A204.1 (cell line): ENCODE results near the gene CMPK1.
"Not testable (repeated sequence)": the region's sequence is repeated elsewhere in the genome, so short reads cannot be mapped to it uniquely, and the experiment has no call there.

Experiments used
- FAIRE-seq: peaks from 2 replicates; lab custom pipeline; 2012; peaks lifted over from hg19 to GRCh38; lab: Jason Lieb, UNC

The CMPK1 gene, protein sequence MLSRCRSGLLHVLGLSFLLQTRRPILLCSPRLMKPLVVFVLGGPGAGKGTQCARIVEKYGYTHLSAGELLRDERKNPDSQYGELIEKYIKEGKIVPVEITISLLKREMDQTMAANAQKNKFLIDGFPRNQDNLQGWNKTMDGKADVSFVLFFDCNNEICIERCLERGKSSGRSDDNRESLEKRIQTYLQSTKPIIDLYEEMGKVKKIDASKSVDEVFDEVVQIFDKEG

GRCh38 chr1:47333578-47333921, at the start of gene CMPK1:
CMPK1 (plus strand) TSS chr1:47333790; CDS start chr1:47333946, 156 bp downstream.
- no peak for FAIRE-seq

GRCh38 chr1:47288116-47288515, 45.5 kb upstream of the CMPK1 start:
- FAIRE-seq = not testable (repeated sequence)

GRCh38 chr1:47294863-47295262, 38.7 kb upstream of the CMPK1 start:
- not testable (repeated sequence) for FAIRE-seq

DNA sequence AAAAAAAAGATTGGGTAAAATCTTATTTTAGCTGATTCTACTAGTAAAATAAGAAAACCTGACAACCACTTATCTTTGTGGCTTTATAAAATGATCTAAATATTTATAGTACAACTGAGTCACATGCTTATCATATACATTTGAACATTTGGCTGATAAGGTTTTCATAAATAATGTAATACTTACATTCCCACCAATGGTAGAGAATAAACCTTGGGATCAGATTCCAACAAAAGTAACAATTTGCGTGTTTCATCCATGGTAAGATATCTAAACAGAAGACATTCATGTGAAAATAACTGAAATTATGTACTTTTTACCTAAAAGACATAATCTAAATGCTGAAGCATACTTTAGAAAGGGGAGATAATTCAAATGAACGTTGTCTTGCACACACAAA, 38.0 kb upstream of the CMPK1 start:
- FAIRE-seq = no peak

DNA sequence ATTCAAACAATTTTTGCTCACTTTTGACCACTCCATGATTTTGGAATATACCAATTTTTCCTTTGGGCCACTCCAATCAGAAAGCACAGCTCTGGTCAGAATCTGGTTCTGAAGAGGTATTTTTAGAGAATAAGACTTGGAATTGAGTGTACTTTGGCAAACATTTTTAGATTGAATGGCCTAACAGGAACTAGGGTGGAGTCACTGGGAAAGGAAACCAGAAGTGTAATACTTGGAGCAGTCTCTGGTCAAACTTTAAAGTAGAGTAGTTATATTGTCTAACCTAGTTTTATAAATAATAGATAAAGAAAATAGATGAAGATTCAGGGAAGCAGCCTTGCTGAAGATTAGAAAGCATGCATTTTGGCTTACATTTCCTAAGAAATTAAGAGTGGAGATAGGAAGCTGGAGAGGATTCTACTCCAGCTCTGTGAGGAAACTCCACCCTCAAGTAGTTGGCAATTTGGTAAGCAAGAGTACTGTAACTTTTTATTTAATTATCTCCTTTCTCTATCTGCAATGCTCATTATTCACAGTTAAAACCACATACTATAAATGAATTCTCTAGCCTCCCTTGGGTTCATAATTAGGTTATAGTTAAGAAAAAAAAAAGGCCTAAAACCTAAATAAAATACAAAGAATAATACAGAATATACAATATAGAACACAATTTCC, 35.4 kb upstream of the CMPK1 start:
- FAIRE-seq = no peak

DNA sequence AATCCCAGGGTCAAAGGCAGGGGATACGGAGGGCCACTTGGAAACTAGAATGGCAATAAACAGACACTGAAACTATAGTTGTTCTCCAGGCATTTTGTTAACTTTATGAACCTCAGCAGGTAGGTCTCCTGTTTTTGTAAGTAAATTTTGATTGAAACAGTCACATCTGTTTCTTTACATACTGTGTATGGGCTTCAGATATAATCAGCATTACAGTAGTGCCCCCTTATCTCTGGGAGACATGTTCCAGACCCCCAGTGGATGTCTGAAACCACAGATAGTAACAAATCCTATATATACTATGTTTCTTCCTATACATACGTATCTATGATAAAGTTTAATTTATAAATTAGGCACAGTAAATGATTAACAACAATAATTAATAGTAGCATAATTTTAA, 31.1 kb upstream of the CMPK1 start:
- no peak for FAIRE-seq

GRCh38 chr1:47309427-47309826, 24.2 kb upstream of the CMPK1 start:
- FAIRE-seq = no peak

GRCh38 chr1:47313915-47314664, 19.5 kb upstream of the CMPK1 start, which contains the start of gene STIL:
STIL (minus strand) TSS chr1:47314147; CDS start chr1:47310319, 3,828 bp downstream.
- FAIRE-seq = peak; percentile 99

DNA sequence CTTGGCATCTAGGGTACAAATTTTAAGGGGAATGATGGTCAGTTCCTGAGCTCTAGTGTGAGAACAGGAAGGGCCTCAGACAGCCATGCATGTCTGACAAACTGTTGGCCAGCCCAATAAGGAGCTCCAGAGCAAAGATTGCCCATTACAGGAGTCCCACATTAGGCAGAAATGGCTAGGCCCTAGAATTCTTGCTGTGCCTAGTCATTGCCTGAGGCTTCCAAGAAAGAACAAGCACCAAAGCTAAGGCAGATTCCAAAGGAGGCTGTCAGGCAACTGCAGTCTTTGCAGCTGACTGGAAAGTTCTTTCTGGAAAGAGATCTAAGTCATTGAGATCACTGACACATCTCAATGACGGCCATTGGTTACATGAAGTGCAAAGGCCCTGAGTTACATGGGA, 15.7 kb upstream of the CMPK1 start:
- no peak for FAIRE-seq

- FAIRE-seq = not testable (repeated sequence)
Observed at GRCh38 chr1:47319968-47320367, 13.6 kb upstream of the CMPK1 start.

- no peak for FAIRE-seq
Observed at GRCh38 chr1:47323599-47324031, 10.0 kb upstream of the CMPK1 start.

DNA sequence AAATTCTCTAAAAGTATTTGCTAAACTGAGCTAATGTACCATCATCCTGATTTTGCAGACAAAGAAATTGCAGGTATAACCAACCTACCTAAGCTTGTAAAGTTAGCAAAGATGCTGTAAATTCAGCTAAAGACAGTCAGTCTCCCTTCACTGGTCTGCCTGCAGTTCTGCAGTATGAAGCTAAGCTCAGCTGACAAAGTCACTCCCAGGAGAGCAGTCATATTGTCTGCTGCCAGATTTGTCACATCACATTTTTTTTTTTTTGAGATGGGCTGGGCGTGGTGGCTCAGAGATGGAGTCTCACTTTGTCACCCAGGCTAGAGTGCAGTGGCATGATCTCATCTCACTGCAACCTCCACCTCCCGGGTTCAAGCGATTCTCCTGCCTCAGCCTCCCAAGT, 8.9 kb upstream of the CMPK1 start:
- FAIRE-seq = no peak

DNA sequence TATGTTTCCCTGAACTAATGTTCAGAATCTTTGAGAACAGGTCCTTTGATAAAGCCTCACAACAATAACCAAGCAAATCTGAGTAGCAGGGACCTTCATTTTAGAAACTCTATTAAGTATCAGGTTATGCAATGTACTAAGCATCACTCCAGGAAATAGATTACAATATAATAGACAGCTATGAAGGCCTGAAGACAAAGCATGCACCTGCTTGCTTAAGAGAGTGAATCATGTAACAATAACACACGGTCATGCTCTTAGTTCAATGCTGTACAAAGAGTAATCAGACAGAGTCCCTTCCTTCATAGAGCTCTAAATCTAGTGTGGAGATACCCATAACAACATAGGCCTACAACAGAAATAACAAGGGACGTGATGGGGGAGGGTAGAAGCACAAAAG, 8.1 kb upstream of the CMPK1 start:
- no peak for FAIRE-seq

GRCh38 chr1:47326271-47326670, 7.3 kb upstream of the CMPK1 start:
- FAIRE-seq = no peak

DNA sequence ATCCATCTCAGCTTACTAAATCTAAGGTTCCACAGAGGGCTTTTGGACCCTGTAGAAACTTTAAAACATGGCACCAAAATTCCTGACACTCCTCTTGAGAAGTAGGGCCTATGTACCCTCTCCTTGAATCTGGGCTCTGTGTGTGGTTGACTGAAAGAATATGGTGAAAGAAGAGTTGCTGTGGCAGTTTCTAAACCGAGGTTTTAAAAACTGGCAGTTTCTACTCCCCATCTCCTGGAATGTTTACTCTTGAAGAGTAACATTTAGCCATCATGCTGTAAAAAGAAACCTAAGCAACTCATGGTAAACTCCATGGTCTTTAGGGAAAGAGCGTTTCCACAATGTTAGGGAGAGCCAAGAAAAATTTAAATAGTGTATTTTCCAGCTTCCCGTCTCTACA, 4.6 kb upstream of the CMPK1 start:
- no peak for FAIRE-seq

GRCh38 chr1:47330212-47330611, 3.4 kb upstream of the CMPK1 start:
- no peak for FAIRE-seq

DNA sequence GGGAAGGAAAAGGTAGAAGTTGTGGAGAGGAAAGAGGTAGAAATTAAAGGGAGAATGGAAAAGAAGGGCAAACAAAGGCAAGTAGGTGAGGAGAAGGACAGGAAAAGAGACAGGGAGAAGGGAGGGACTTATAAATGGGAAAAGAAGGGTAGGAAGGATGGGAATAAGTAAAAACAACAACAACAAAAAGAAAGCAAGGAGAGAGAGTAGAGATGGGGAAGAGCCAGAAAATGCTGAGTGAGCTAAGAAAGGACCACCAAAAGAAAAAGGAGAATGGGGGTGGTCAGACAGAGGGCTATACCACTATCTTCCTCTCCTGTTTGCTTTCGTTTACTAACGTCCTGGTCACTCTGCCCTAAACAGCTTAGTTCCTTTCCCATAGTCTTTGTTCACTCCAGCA, 1.7 kb upstream of the CMPK1 start:
- no peak for FAIRE-seq

DNA sequence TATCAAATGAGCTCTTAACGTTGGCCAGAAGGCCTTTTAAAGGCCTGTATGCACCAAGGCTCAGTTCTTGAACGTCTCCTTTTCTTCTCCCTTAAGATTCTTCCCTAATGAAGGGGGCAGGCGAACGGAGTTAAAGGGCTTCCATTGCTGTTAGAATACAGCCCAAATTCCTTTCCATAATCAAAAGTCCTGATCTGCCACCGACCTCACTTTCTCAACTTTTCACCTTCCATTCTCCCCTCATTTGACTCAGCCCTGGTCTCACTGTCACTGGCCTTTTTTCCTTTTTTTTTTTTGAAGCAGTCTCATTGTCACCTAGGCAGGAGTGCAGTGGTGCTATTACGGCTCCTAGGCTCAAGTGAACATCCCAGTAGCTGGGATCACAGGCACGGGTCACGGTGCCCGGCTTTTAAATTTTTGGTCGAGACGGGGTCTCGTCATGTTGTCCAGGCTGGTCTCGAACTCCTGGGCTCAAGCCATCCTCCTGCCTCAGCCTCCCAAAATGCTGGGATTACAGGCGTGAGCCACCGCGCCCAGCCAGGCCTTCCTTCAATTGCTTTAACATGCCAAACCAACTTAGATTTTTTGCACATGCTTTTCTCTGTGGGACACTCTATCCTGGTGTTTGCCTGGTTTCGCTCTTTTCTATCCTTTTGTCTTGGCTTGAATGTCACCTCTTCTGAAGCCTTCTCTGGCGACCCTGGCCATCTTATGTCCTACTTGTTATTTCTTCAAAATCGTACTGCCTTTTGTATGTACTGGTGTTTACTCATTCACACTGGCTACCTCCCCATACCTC, 612 bp upstream of the CMPK1 start:
- no peak for FAIRE-seq

DNA sequence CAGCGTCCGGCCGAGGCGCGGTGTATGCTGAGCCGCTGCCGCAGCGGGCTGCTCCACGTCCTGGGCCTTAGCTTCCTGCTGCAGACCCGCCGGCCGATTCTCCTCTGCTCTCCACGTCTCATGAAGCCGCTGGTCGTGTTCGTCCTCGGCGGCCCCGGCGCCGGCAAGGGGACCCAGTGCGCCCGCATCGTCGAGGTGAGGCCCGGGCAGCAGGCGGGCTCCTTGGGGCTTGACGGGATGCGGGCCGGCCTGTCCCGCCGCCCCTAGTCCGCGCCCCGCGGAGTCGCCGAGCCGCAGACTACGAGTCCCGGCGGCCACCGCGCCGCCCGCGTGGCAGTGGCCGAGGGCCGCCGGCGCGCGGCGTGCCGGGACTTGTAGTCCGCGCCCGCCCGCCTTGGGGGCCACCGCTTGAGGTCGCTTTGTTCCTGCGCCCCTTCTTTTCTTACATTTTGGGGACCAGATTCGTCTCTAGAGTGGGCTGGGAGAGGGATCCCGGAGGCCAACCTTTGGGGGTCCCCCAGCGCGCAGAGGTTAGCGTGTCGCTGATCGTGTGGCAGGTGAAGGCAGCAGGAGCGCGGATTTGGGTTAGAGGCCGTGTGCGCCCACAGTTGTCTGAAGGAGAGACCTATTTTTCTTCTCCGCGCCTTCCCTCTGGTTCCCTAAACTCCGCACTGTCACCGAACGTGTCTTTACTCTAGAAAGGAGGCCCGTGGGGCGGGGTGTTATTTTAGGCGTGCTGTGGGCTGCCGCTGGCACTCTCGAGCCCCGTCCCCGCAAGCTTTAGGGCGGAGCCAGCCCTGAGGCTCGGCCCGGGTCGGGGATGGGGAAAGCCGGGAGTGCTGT, 553 bp downstream of the CMPK1 start:
- FAIRE-seq = peak; percentile 27

DNA sequence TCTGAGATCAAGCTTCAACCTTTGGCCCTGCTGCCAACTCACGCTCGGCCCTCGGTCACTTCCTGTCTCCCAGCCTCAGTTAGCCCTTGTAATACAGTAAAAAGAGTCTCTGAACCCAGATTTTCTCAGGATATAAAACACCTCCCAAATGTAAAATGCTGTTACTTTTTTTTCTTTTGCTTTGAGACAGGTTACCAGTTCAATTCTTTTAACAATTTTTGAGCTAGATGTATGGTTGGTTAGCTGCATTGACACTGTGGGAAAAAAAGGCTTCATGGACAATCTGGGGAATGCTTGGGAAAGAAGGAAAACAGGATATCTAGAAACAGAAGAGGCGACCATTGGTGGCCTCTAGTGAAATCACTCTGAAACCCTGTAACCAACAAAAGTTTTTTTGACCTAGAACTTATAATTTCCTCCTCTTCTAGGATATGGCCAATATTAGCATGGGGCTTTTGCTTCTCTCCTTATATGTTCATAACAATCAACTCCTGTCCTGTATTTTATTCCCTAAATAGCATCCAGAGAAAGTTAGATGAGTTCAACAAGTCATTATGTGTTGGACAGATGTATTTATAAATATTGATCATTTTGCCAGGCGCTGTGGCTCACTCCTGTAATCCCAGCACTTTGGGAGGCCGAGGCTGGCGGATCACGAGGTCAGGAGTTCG, 1.3 kb downstream of the CMPK1 start:
- no peak for FAIRE-seq

DNA sequence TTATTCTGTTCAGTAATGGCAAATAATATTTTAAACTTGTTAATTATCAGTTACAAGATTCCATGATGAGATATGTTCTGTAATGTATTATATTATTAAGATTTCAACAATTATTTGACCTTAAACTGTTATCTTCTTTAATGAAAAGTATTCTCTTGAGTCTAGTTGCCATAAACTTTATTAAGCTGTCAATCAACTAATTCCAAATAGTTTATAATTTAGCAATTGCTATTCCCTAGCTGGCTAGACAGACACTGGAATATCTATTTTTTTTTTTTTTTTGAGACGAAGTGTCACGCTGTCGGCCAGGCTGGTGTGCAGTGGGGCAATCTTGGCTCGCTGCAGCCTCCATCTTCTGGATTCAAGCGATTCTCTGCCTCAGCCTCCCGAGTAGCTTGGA, 3.8 kb downstream of the CMPK1 start:
- FAIRE-seq = peak; percentile 57
